OCI-M2 (cell line): ENCODE results near the gene GDF9.

Experiments used
- DNase-seq: peaks from one replicate; lab custom pipeline; 2025; ENCODE audit not compliant: unreplicated experiment; lab: John Stamatoyannopoulos, UW

GDF9 gene

DNA sequence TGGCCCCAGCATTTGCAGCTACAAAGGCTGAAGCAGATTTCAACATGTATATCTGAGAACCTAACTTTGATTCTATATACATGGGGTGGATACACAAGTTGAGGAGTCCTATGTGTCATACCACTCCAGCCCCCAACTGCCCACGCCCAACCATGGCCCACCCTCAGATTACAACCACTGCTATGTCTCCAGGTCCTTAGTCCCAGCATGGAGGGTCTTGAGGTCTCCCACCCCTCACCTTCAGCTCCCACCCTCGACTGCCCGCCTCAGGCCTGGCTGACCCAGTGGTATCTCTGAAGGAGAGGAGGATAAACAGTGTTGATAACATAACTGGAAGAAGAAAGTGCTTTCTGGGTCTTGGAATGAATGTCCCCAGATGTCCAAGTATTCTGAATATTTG is 44.9 kb downstream of the GDF9 start:
- DNase-seq = no peak

GRCh38 chr5:132820162-132820754 is 46.0 kb downstream of the GDF9 start:
- peak; percentile 85 for DNase-seq

- no peak for DNase-seq
Observed at GRCh38 chr5:132819468-132819867, 46.8 kb downstream of the GDF9 start.

- DNase-seq = no peak
Observed at GRCh38 chr5:132817011-132817410, 49.3 kb downstream of the GDF9 start.

DNA sequence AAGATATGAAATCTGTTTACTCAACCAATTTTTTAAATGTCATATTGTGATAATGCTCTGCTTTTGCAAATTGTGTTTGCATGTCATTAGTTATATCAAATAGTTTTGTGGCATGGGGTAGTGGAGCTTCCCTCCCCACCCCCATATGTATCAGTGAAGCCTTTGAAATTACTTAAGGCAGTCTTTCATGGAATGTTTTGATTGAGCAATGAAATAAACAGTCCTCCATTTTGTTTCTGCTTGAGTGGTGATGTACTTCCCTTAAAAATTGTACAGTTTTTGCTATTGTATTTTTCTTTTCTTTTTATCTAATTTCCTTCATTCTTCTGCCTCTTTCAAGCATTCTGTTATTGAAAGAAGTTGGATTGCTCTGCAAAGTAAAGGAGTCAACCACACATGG is 49.7 kb downstream of the GDF9 start:
- DNase-seq = no peak

DNA sequence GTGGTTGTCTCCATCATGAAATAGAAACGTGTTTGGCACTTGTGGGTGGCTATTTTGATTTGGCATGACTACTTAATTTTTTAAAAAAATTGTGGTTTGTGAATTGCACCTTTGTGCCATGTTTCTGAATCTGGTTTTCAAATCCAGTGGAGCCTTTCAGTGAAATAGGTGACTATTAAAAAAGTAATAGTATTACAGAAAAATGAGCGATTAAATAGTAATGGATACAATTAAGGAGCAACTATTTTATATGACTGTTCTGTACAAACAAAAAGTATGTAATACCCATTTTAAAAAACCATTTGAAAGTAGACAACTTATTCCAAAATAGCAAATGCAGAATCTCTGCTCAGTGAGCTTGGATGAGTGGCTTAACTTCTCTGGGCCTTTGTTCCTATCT is 50.2 kb downstream of the GDF9 start:
- DNase-seq = no peak

- no peak for DNase-seq
Observed at GRCh38 chr5:132815454-132815853, 50.8 kb downstream of the GDF9 start.

GRCh38 chr5:132814503-132815294 is 51.6 kb downstream of the GDF9 start:
- no peak for DNase-seq

DNA sequence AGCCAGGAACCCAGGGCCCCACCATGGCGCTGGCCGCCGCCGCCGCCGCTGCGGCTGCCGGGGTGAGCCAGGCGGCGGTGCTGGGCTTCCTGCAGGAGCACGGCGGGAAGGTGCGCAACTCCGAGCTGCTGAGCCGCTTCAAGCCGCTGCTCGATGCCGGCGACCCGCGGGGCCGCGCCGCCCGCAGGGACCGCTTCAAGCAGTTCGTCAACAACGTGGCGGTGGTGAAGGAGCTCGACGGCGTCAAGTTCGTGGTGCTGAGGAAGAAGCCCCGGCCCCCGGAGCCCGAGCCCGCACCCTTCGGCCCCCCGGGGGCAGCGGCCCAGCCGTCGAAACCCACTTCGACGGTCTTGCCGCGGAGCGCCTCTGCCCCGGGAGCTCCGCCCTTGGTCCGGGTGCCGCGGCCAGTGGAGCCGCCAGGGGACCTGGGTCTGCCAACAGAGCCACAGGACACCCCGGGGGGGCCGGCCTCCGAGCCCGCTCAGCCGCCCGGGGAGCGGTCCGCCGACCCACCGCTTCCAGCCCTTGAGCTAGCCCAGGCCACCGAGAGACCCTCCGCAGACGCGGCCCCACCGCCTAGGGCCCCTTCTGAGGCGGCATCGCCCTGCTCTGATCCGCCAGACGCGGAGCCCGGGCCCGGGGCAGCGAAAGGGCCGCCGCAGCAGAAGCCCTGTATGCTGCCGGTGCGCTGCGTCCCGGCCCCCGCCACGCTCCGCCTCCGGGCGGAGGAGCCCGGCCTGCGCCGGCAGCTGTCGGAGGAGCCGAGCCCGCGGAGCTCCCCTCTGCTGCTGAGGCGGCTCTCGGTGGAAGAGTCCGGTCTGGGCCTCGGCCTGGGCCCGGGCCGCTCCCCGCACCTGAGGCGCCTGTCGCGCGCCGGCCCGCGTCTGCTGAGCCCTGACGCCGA is 52.4 kb downstream of the GDF9 start:
- DNase-seq = no peak

DNA sequence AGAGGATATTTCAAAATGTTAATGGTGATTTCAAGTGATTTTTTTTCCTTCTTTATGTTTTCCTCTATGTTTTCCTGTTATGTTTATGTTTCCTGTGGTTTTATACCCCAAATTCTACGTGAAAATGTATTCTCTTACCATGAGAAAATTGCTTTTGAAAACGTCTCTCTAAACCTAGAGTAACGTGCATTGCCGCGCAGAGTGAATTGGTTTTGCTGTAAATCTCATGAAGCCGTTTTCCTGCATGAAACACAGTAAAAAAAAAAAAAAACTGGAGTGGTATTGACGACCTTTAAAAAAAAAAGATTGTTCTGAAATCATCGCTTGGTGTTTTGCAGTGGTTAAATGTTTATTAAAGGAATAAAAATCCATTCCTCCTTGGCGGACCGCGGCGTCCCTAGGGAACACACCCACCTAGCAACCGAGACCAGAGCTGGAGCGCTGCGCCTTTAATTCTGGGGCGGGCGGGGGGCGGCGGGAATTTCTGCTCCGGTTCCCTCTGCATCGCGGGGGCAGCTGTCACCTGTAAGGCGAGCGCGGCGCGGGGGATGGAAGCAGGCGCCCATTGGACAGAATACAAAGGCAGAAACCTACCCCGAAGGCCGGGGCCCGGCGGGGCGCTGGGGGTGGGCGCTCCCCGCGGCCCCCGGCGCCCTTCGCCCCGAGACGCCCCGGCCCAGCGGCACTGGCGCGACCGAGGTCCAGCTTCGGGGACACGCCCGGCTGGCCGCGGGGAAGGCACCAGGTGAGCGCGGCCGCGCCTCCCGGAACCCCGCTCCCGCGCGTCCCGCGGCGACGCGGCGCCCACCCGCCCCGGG is 53.3 kb downstream of the GDF9 start, which contains the start of gene SOWAHA:
TSS of gene SOWAHA (plus strand) at position 522 of the 818 bp plus-strand sequence. CDS start 320 bp downstream, outside the sequence.
- no peak for DNase-seq

GRCh38 chr5:132812123-132812765 is 54.0 kb downstream of the GDF9 start:
- DNase-seq = no peak
